OCI-LY7 (cell line): ENCODE measurements around the gene MAP3K3.

ENCODE experiments used
- CTCF ChIP-seq: fragments of 200-600 bp; sonication (generic); conservative IDR thresholded peaks from 2 replicates; pipeline ENCODE4 v1.5.1; 2014; ENCODE audit warnings: mild to moderate bottlenecking, antibody characterized with exemption, low read length, moderate library complexity, mixed read lengths
- EZH2phosphoT487 ChIP-seq: fragments of 200-600 bp; sonication (generic); IDR thresholded peaks from 2 replicates; pipeline ENCODE4 v1.6.1; 2018; ENCODE audit warnings: low read depth, borderline replicate concordance, mild to moderate bottlenecking, mixed run types, antibody characterized with exemption, low read length, moderate library complexity, mixed read lengths

- no peak for TF ChIP-seq CTCF
- no peak for TF ChIP-seq EZH2phosphoT487
Observed at GRCh38 chr17:63693411-63694113, 71.3 kb downstream of the MAP3K3 start.
